GM18519 (cell line): ENCODE results near the gene SATB2.

Experiments
- ATAC-seq: cut with Tn5 transposase; IDR thresholded peaks from one replicate; pipeline ENCODE4 v1.9.1; 2021; ENCODE audit warnings: mild to moderate bottlenecking, moderate library complexity; ENCODE audit not compliant: unreplicated experiment, low FRiP score

SATB2 gene

DNA sequence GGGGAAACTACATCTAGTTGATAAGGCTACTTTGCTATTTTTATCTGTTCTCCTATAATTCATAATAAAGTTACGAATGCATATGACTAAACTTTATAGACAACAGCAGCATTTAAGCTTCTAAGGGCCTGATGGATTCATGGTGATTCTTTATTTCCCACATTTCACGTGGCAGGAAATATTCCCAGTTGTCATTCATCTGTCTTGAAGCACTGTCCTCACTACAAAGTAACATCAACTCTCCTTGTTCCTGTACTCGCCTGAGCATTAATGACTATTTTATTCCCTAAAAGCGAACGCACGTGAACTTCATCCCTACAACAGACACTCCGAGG lies 2.6 kb downstream of the SATB2 start:
- no peak for ATAC-seq

- no peak for ATAC-seq
Observed at GRCh38 chr2:199452991-199453379, 4.8 kb downstream of the SATB2 start.

DNA sequence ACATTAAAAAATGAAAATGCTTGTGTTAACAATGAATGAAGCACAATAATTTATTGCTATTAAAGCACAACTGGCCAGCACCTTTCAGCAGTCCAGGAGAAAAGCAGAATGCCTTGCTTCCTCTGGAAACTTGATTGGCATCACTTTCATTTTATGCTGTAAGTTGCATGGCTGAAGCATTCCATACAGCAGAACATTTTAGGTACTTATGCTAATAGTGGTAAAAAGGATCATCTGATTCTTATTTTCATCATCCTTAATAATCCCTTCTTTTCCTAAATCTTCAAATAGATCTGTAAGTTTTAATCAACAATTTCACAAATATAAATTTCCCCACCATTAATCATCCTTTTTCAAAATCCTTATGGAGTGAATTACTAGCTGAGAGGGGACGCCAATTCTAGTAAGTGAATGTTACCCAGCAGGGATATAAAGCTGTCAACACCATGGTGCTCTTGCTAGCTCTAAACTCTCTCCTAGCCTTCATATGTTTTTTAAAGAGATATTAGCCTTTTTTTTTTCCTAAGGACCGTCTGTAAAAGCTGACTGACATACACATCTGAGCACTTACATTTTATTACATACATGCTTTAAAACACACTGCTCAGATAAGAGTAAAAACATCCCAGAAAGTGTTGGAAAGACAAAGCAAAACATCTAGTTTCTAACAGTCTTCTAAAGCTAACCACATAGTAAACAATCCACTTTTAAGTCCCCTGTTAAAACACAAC lies 5.3 kb downstream of the SATB2 start:
- no peak for ATAC-seq

DNA sequence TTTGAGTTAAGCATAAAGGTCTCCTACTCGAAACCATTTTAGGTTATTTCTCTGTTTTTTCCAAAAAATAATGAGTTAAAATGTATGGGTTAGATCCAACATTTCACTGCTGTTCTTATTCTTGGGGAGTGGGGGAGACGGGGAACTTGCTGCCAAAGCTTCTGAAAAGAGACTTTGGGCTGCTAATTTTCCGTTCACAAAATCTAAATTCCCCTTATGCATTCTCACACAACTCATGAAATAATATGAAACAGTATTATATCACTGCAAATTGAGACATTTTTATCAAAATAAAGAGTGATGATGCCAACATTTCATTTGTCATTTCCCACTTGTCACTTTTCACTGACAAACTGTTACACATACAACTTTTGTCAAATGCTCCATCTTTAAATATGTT lies 7.8 kb downstream of the SATB2 start:
- no peak for ATAC-seq

- ATAC-seq, result no peak
Observed at GRCh38 chr2:199449455-199449854, 8.3 kb downstream of the SATB2 start.

GRCh38 chr2:199446996-199447576 lies 10.7 kb downstream of the SATB2 start:
- ATAC-seq, result no peak

DNA sequence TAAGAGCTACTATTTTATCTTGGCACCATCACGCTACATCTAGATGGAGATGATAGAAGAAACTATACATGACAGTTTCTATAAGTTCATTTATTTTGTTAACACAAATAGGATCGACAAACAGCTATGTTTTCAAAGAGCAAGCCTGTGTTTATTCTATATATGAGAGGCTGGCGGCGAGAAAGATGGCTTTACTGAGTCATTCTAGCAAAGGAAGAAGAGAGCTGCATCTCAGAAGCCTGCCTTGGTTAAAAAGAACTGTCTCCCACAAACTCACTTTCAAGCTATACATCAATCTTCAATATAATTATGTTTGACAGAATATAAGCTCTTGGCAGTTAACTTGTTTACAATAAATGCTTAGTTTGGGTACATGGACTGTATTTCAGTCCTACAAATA lies 13.0 kb downstream of the SATB2 start:
- ATAC-seq, result no peak

- no peak for ATAC-seq
Observed at GRCh38 chr2:199443589-199444130, 14.1 kb downstream of the SATB2 start.

GRCh38 chr2:199442173-199442572 lies 15.6 kb downstream of the SATB2 start:
- ATAC-seq, result no peak

- ATAC-seq, result no peak
Observed at GRCh38 chr2:199441759-199442158, 16.0 kb downstream of the SATB2 start.

GRCh38 chr2:199440118-199440517 lies 17.6 kb downstream of the SATB2 start:
- ATAC-seq, result no peak

DNA sequence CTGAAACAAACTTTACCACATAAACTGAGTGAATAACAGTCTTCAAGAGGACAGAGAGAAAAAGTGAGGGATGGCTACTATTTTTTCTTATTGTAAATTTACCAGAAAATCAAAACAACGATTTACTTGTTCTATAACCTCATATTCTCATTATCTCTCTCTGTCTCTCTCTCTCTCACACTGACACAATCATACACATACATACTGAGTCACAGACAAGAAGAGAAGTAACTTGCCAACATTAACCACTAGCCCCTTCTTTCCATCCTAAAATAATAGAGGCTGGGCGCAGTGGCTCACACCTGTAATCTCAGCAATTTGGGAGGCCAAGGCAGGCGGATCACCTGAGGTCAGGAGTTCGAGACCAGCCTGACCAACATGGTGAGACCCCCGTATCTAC lies 18.2 kb downstream of the SATB2 start:
- ATAC-seq, result no peak

GRCh38 chr2:199439066-199439465 lies 18.7 kb downstream of the SATB2 start:
- no peak for ATAC-seq

GRCh38 chr2:199434555-199434954 lies 23.2 kb downstream of the SATB2 start:
- no peak for ATAC-seq

DNA sequence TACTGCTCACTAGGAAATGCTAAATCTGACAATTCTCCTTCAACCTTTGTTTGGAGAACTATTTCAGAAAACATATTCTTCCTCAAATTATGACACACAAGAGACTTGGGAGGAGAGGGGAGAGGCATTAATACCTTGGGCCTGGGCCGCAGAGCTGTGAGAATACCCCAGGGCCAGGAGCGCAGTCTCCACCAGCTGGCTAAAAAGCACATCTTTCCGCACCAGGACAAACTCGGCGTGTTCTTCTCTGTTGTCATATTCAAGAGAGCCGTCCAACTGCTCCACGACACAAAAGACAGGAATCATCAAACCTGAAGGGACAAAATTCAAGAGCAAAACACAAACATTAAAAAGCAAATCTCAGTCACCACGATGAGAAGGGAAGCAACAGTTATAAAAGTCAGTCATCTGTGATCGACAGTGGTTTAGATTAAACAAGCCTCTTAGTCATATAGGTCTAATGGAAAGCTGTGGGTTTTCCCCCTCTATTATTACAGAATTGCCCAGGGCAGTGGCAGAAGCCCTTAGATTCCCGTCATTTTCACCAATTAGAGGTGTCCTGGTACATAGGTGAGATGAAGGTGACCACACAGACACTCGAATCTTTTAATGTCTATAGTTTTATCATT lies 24.4 kb downstream of the SATB2 start:
- ATAC-seq, result no peak

- ATAC-seq, result no peak
Observed at GRCh38 chr2:199431746-199432213, 26.0 kb downstream of the SATB2 start.

- no peak for ATAC-seq
Observed at GRCh38 chr2:199430214-199430613, 27.5 kb downstream of the SATB2 start.

- no peak for ATAC-seq
Observed at GRCh38 chr2:199428291-199428690, 29.4 kb downstream of the SATB2 start.

- no peak for ATAC-seq
Observed at GRCh38 chr2:199424160-199424559, 33.6 kb downstream of the SATB2 start.

- no peak for ATAC-seq
Observed at GRCh38 chr2:199419428-199419827, 38.3 kb downstream of the SATB2 start.

- no peak for ATAC-seq
Observed at GRCh38 chr2:199414465-199414864, 43.3 kb downstream of the SATB2 start.

DNA sequence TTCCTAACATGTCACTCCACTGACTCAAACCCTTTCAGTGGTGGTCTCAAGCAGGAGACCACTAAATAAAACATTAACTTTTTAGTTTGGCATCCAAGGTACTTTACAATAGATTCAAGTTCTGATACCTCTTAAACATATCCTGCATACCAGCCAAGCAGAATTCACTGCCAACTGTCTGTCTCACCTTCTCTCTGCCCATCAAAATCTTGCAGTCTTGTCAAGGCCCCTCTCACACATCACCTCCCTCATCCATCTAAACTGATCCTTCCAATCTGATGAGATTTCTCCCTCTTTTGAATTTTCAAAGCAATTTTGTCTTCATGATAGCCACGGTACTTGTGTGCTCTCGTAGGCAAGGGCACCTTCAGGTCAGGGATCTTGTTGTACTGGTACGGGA lies 43.7 kb downstream of the SATB2 start:
- ATAC-seq, result no peak
